Glutamatergic neuron (in vitro differentiated cells): ENCODE measurements around the gene SPOCK3. TPM values are rescaled to one million over a fixed set of nuclear protein-coding genes. Genes with fewer than 3 reads are reported as not detected.

Source experiments
- DNase-seq: peaks from one replicate; pipeline ENCODE4 v3.0.0; 2022
- H3K27ac Mint-ChIP-seq: one replicate; pipeline ENCODE4 v1.8.0; 2020; ENCODE audit warnings: mild to moderate bottlenecking, mixed read lengths, inconsistent platforms; ENCODE audit not compliant: unreplicated experiment
- H3K27me3 Mint-ChIP-seq: one replicate; pipeline ENCODE4 v1.8.0; 2020; ENCODE audit warnings: mild to moderate bottlenecking, moderate library complexity, mixed read lengths, inconsistent platforms; ENCODE audit not compliant: unreplicated experiment
- H3K36me3 Mint-ChIP-seq: one replicate; pipeline ENCODE4 v1.8.0; 2020; ENCODE audit warnings: mild to moderate bottlenecking, mixed read lengths, inconsistent platforms; ENCODE audit not compliant: unreplicated experiment
- H3K4me1 Mint-ChIP-seq: one replicate; pipeline ENCODE4 v1.8.0; 2020; ENCODE audit warnings: mild to moderate bottlenecking, low read depth, mixed read lengths, inconsistent platforms; ENCODE audit not compliant: unreplicated experiment
- H3K4me3 Mint-ChIP-seq: one replicate; pipeline ENCODE4 v1.8.0; 2020; ENCODE audit warnings: mild to moderate bottlenecking, mixed read lengths, inconsistent platforms; ENCODE audit not compliant: unreplicated experiment
- H3K9me3 Mint-ChIP-seq: one replicate; pipeline ENCODE4 v1.8.0; 2020; ENCODE audit warnings: mild to moderate bottlenecking, moderate library complexity, mixed read lengths, inconsistent platforms; ENCODE audit not compliant: unreplicated experiment
- CTCF ChIP-seq: fragments of 200-600 bp; sonication (generic); IDR thresholded peaks from one replicate; pipeline ENCODE4 v1.5.0; 2021; ENCODE audit not compliant: partially characterized antibody, unreplicated experiment
- total RNA-seq: library from RNA; stranded (reverse); fragmentation: NEBNext Ultra II Directional; extraction: Animal tissue kit (Norgen Biotek cat#: 25700); gene quantifications from one replicate; pipeline ENCODE4 v1.2.1, GENCODE V29; 2021; ENCODE audit not compliant: unreplicated experiment

Gene SPOCK3
- total RNA-seq, 1 donor from 2014 or later, result 26.8 TPM

GRCh38 chr4:167003326-167003725 is 231.0 kb downstream of the SPOCK3 start:
- no peaks in the 10 kb centered on the region for H3K4me1 Mint-ChIP-seq
- no peak overlapping the region for H3K27ac Mint-ChIP-seq
- no peak overlapping the region for H3K4me3 Mint-ChIP-seq
- no peak for DNase-seq
- no peaks in the 10 kb centered on the region for H3K27me3 Mint-ChIP-seq
- H3K9me3 Mint-ChIP-seq, result no peaks in the 10 kb centered on the region
- no peak for TF ChIP-seq CTCF
- H3K36me3 Mint-ChIP-seq, result no peaks in the 10 kb centered on the region

GRCh38 chr4:167000141-167000852 is 234.0 kb downstream of the SPOCK3 start:
- H3K27ac Mint-ChIP-seq, result no peak overlapping the region
- H3K9me3 Mint-ChIP-seq, result no peaks in the 10 kb centered on the region
- H3K27me3 Mint-ChIP-seq, result no peaks in the 10 kb centered on the region
- no peak overlapping the region for H3K4me3 Mint-ChIP-seq
- TF ChIP-seq CTCF, result no peak
- H3K36me3 Mint-ChIP-seq, result no peaks in the 10 kb centered on the region
- no peak for DNase-seq
- H3K4me1 Mint-ChIP-seq, result no peaks in the 10 kb centered on the region

- Mint-ChIP-seq H3K27ac (no peak overlapping the region), H3K27me3 (no peaks in the 10 kb centered on the region), H3K4me3 (no peak overlapping the region), H3K36me3 (no peaks in the 10 kb centered on the region), H3K4me1 (peaks cover 7% of the 10 kb centered on the region), H3K9me3 (no peaks in the 10 kb centered on the region)
- TF ChIP-seq CTCF, result no peak
- no peak for DNase-seq
Observed at GRCh38 chr4:166996216-166996615, 238.1 kb downstream of the SPOCK3 start.

- DNase-seq, result no peak
- no peaks in the 10 kb centered on the region for H3K9me3 Mint-ChIP-seq
- no peak for TF ChIP-seq CTCF
- H3K27ac Mint-ChIP-seq, result no peak overlapping the region
- H3K4me1 Mint-ChIP-seq, result peaks cover 7% of the 10 kb centered on the region
- no peaks in the 10 kb centered on the region for H3K36me3 Mint-ChIP-seq
- no peak overlapping the region for H3K4me3 Mint-ChIP-seq
- H3K27me3 Mint-ChIP-seq, result no peaks in the 10 kb centered on the region
Observed at GRCh38 chr4:166994686-166995085, 239.6 kb downstream of the SPOCK3 start.

- Mint-ChIP-seq H3K4me1 (peaks cover 7% of the 10 kb centered on the region), H3K9me3 (no peaks in the 10 kb centered on the region), H3K27ac (no peak overlapping the region), H3K36me3 (no peaks in the 10 kb centered on the region), H3K27me3 (no peaks in the 10 kb centered on the region), H3K4me3 (no peak overlapping the region)
- TF ChIP-seq CTCF, result no peak
- DNase-seq, result no peak
Observed at GRCh38 chr4:166991006-166991561, 243.2 kb downstream of the SPOCK3 start.
